IPS DF 4.7 (cell line): ENCODE data around the gene CNPY2.
A peak's percentile ranks its signal among the peaks of the same experiment; 100 is the strongest.
"Not testable (repeated sequence)": the region's sequence is repeated elsewhere in the genome, so short reads cannot be mapped to it uniquely, and the experiment has no call there.

Experiments used
- DNase-seq: peaks from one replicate; pipeline ENCODE4 v3.0.0-alpha.2; 2013; ENCODE audit warnings: low spot score; ENCODE audit errors: extremely low read depth

Gene CNPY2

GRCh38 chr12:56298828-56299227, 17.0 kb downstream of the CNPY2 start:
- DNase-seq, result no peak

- DNase-seq, result no peak
Observed at GRCh38 chr12:56297400-56297799, 18.4 kb downstream of the CNPY2 start.

- DNase-seq, result no peak
Observed at GRCh38 chr12:56296295-56296694, 19.5 kb downstream of the CNPY2 start.

- no peak for DNase-seq
Observed at GRCh38 chr12:56293795-56294194, 22.0 kb downstream of the CNPY2 start.

- DNase-seq, result no peak
Observed at GRCh38 chr12:56288705-56289387, 26.9 kb downstream of the CNPY2 start.

GRCh38 chr12:56286044-56286830, 29.6 kb downstream of the CNPY2 start:
- DNase-seq, result no peak

- not testable (repeated sequence) for DNase-seq
Observed at GRCh38 chr12:56284263-56284662, 31.5 kb downstream of the CNPY2 start.

- no peak for DNase-seq
Observed at GRCh38 chr12:56282579-56282978, 33.2 kb downstream of the CNPY2 start.

- DNase-seq, result no peak
Observed at GRCh38 chr12:56282030-56282429, 33.8 kb downstream of the CNPY2 start.

- no peak for DNase-seq
Observed at GRCh38 chr12:56280849-56281248, 34.9 kb downstream of the CNPY2 start.

- no peak for DNase-seq
Observed at GRCh38 chr12:56278905-56279304, 36.9 kb downstream of the CNPY2 start.

GRCh38 chr12:56274299-56274698, 41.5 kb downstream of the CNPY2 start:
- DNase-seq, result no peak

- DNase-seq, result not testable (repeated sequence)
Observed at GRCh38 chr12:56272468-56272867, 43.3 kb downstream of the CNPY2 start.

- no peak for DNase-seq
Observed at GRCh38 chr12:56271031-56271430, 44.8 kb downstream of the CNPY2 start.

- DNase-seq, result no peak
Observed at GRCh38 chr12:56267443-56268071, 48.2 kb downstream of the CNPY2 start.

GRCh38 chr12:56266693-56267442, 48.9 kb downstream of the CNPY2 start, which contains the start of gene COQ10A:
Gene COQ10A (plus strand): TSS chr12:56266942. CDS start chr12:56267119, 177 bp downstream.
- DNase-seq, result peak; percentile 95

- not testable (repeated sequence) for DNase-seq
Observed at GRCh38 chr12:56266068-56266692, 49.6 kb downstream of the CNPY2 start.

- DNase-seq, result not testable (repeated sequence)
Observed at GRCh38 chr12:56262955-56263354, 52.8 kb downstream of the CNPY2 start.

GRCh38 chr12:56261503-56262232, 54.1 kb downstream of the CNPY2 start:
- no peak for DNase-seq

GRCh38 chr12:56260921-56261320, 54.9 kb downstream of the CNPY2 start:
- DNase-seq, result no peak
